Trophoblast cell (in vitro differentiated cells and primary cell): ENCODE measurements around the gene C11orf97.

Source experiments
- DNase-seq, 2 donors: peaks; one replicate each; pipeline ENCODE4 v3.0.0-alpha.2; 2016
- H2AFZ ChIP-seq: 2 replicates; pipeline ENCODE4 v1.6.1; 2013; ENCODE audit warnings: low read length, moderate library complexity, mild to moderate bottlenecking; ENCODE audit not compliant: insufficient read depth, poor library complexity
- H2AK5ac ChIP-seq: 2 replicates; pipeline ENCODE4 v1.6.1; 2013; ENCODE audit warnings: mild to moderate bottlenecking, low read length
- H2BK120ac ChIP-seq: 2 replicates; pipeline ENCODE4 v1.6.1; 2013; ENCODE audit warnings: low read length, mild to moderate bottlenecking, moderate library complexity; ENCODE audit not compliant: insufficient read depth, poor library complexity
- H2BK12ac ChIP-seq: 2 replicates; pipeline ENCODE4 v1.6.1; 2013; ENCODE audit warnings: mild to moderate bottlenecking, low read length, moderate library complexity
- H2BK5ac ChIP-seq: 2 replicates; pipeline ENCODE4 v1.6.1; 2013; ENCODE audit warnings: low read length, low read depth, moderate library complexity, mild to moderate bottlenecking; ENCODE audit not compliant: poor library complexity
- H3K14ac ChIP-seq: 2 replicates; pipeline ENCODE4 v1.6.1; 2013; ENCODE audit warnings: mild to moderate bottlenecking, low read length
- H3K18ac ChIP-seq: 2 replicates; pipeline ENCODE4 v1.6.1; 2013; ENCODE audit warnings: mild to moderate bottlenecking, low read length
- H3K23ac ChIP-seq: 2 replicates; pipeline ENCODE4 v1.6.1; 2013; ENCODE audit warnings: low read length
- H3K27ac ChIP-seq: 2 replicates; pipeline ENCODE4 v1.5.1; 2013; ENCODE audit warnings: low read depth, mild to moderate bottlenecking, inconsistent platforms, low read length, moderate library complexity
- H3K27me3 ChIP-seq: 2 replicates; pipeline ENCODE4 v1.6.1; 2013; ENCODE audit warnings: inconsistent platforms, mild to moderate bottlenecking, low read length, moderate library complexity; ENCODE audit not compliant: insufficient read depth
- H3K36me3 ChIP-seq, 2 experiments: 1 replicate in 1 of 2; 2 replicates in 1 of 2; pipeline ENCODE4 v1.6.1; 2013; ENCODE audit warnings: low read length in 2 of 2, mild to moderate bottlenecking in 2 of 2, moderate library complexity in 1 of 2; ENCODE audit not compliant: insufficient read depth in 2 of 2, control insufficient read depth in 1 of 2
- H3K4ac ChIP-seq: 2 replicates; pipeline ENCODE4 v1.6.1; 2013; ENCODE audit warnings: low read depth, mild to moderate bottlenecking, low read length, moderate library complexity
- H3K4me1 ChIP-seq, 2 experiments: 1 replicate in 1 of 2; 2 replicates in 1 of 2; pipeline ENCODE4 v1.6.1; 2013; ENCODE audit warnings: low read length in 2 of 2, mild to moderate bottlenecking in 2 of 2, moderate library complexity in 1 of 2; ENCODE audit not compliant: insufficient read depth in 2 of 2, control insufficient read depth in 1 of 2
- H3K4me2 ChIP-seq: 2 replicates; pipeline ENCODE4 v1.6.1; 2013; ENCODE audit warnings: inconsistent platforms, mild to moderate bottlenecking, low read length, moderate library complexity
- H3K4me3 ChIP-seq: 2 replicates; pipeline ENCODE4 v1.5.1; 2013; ENCODE audit warnings: mild to moderate bottlenecking, low read depth, low read length, inconsistent platforms
- H3K79me1 ChIP-seq: one replicate; pipeline ENCODE4 v1.6.1; 2013; ENCODE audit warnings: low read length
- H3K79me2 ChIP-seq: 2 replicates; pipeline ENCODE4 v1.6.1; 2013; ENCODE audit warnings: low read length, mild to moderate bottlenecking; ENCODE audit not compliant: control insufficient read depth, insufficient read depth, poor library complexity
- H3K9ac ChIP-seq: 2 replicates; pipeline ENCODE4 v1.6.1; 2013; ENCODE audit warnings: mild to moderate bottlenecking, low read length
- H3K9me3 ChIP-seq: 2 replicates; pipeline ENCODE4 v1.6.1; 2013; ENCODE audit warnings: low read depth, mild to moderate bottlenecking, control low read depth, inconsistent platforms, low read length; ENCODE audit not compliant: insufficient read depth
- H4K12ac ChIP-seq: 2 replicates; pipeline ENCODE4 v1.6.1; 2013; ENCODE audit warnings: low read depth, mild to moderate bottlenecking, low read length, moderate library complexity
- H4K8ac ChIP-seq: 2 replicates; pipeline ENCODE4 v1.6.1; 2013; ENCODE audit warnings: low read depth, mild to moderate bottlenecking, low read length, moderate library complexity
- H4K91ac ChIP-seq: one replicate; pipeline ENCODE4 v1.6.1; 2013; ENCODE audit warnings: low read depth, mild to moderate bottlenecking, low read length, moderate library complexity
- WGBS: extraction: QIAGEN DNeasy Blood & Tissue Kit; methylation state at CpG from one replicate; pipeline ENCODE4 v1.1.7; 2013; ENCODE audit warnings: missing lambda C conversion rate; ENCODE audit not compliant: insufficient read length, insufficient coverage; ENCODE audit errors: extremely low coverage; 5-methylcytosine and 5-hydroxymethylcytosine counted together

Gene C11orf97

GRCh38 chr11:94558468-94558867, 46.2 kb downstream of the C11orf97 start:
- Histone ChIP-seq H3K18ac (no peak overlapping the region), H3K4me2 (no peak overlapping the region), H3K14ac (no peak overlapping the region), H4K91ac (no peak overlapping the region), H3K27me3 (no peaks in the 10 kb centered on the region), H4K12ac (no peak overlapping the region), H3K4me1 (peaks cover 5% of the 10 kb centered on the region in 2 experiments), H3K9ac (no peak overlapping the region), H2BK12ac (no peak overlapping the region), H2BK120ac (no peak overlapping the region), H3K27ac (no peak overlapping the region), H2AK5ac (no peak overlapping the region), H3K23ac (no peak overlapping the region), H3K79me2 (no peaks in the 10 kb centered on the region), H2BK5ac (no peak overlapping the region), H3K36me3 (no peaks in the 10 kb centered on the region), H2AFZ (no peak overlapping the region), H4K8ac (no peak overlapping the region), H3K4ac (no peak overlapping the region), H3K4me3 (no peak overlapping the region), H3K79me1 (no peaks in the 10 kb centered on the region), H3K9me3 (no peaks in the 10 kb centered on the region)
- no CpG with 5 or more reads among the region's 1 CpG for WGBS
- DNase-seq: no peak

- Histone ChIP-seq H3K14ac (no peak overlapping the region), H3K27me3 (no peaks in the 10 kb centered on the region)
Measured at GRCh38 chr11:94558932-94559331, 46.7 kb downstream of the C11orf97 start.

GRCh38 chr11:94559361-94559760, 47.1 kb downstream of the C11orf97 start:
- Histone ChIP-seq H3K4me3 (no peak overlapping the region), H3K27me3 (no peaks in the 10 kb centered on the region), H3K79me1 (peaks cover 3% of the 10 kb centered on the region), H4K91ac (no peak overlapping the region), H3K9me3 (no peaks in the 10 kb centered on the region), H4K12ac (no peak overlapping the region), H2AFZ (no peak overlapping the region), H3K18ac (no peak overlapping the region), H3K9ac (no peak overlapping the region), H3K4me2 (no peak overlapping the region), H3K79me2 (no peaks in the 10 kb centered on the region), H3K14ac (no peak overlapping the region), H3K4ac (no peak overlapping the region), H2AK5ac (no peak overlapping the region), H2BK5ac (no peak overlapping the region), H3K27ac (no peak overlapping the region), H3K23ac (no peak overlapping the region), H2BK120ac (no peak overlapping the region), H2BK12ac (no peak overlapping the region), H4K8ac (no peak overlapping the region), H3K4me1 (peaks cover 9 to 10% of the 10 kb centered on the region in 2 experiments), H3K36me3 (no peaks in the 10 kb centered on the region)
- no peak for DNase-seq
- no CpG with 5 or more reads among the region's 2 CpGs for WGBS

More at GRCh38 chr11:94558932-94559331, 46.7 kb downstream of the C11orf97 start:
- H3K4me3 ChIP-seq: no peak overlapping the region
- no peak overlapping the region for H2BK120ac ChIP-seq
- H2AFZ ChIP-seq: no peak overlapping the region
- no peak overlapping the region for H4K12ac ChIP-seq
- H2AK5ac ChIP-seq: no peak overlapping the region
- no peak overlapping the region for H3K23ac ChIP-seq
- H3K9me3 ChIP-seq: no peaks in the 10 kb centered on the region
- no peak overlapping the region for H4K8ac ChIP-seq
- peaks cover 2% of the 10 kb centered on the region for H3K79me1 ChIP-seq
- no peak overlapping the region for H4K91ac ChIP-seq
- no peak overlapping the region for H3K9ac ChIP-seq
- WGBS: no CpG with 5 or more reads among the region's 4 CpGs
- H3K4ac ChIP-seq: no peak overlapping the region
- H3K36me3 ChIP-seq: no peaks in the 10 kb centered on the region
- H3K4me2 ChIP-seq: no peak overlapping the region
- H3K4me1 ChIP-seq: peaks cover 7% of the 10 kb centered on the region in 2 experiments
- no peak for DNase-seq
- H3K79me2 ChIP-seq: no peaks in the 10 kb centered on the region
- no peak overlapping the region for H2BK12ac ChIP-seq
- no peak overlapping the region for H3K27ac ChIP-seq
- H2BK5ac ChIP-seq: no peak overlapping the region
- H3K18ac ChIP-seq: no peak overlapping the region

GRCh38 chr11:94560834-94561233, 48.6 kb downstream of the C11orf97 start:
- peaks cover 3% of the 10 kb centered on the region for H3K79me1 ChIP-seq
- no peak overlapping the region for H3K18ac ChIP-seq
- H2BK5ac ChIP-seq: no peak overlapping the region
- no peak overlapping the region for H3K27ac ChIP-seq
- H3K14ac ChIP-seq: no peak overlapping the region
- no peak overlapping the region for H4K8ac ChIP-seq
- H2BK12ac ChIP-seq: no peak overlapping the region
- peaks cover 9 to 10% of the 10 kb centered on the region in 2 experiments for H3K4me1 ChIP-seq
- H3K23ac ChIP-seq: no peak overlapping the region
- no peak overlapping the region for H3K9ac ChIP-seq
- H3K36me3 ChIP-seq: no peaks in the 10 kb centered on the region
- no peak overlapping the region for H4K12ac ChIP-seq
- H3K27me3 ChIP-seq: no peaks in the 10 kb centered on the region
- H2AFZ ChIP-seq: no peak overlapping the region
- H2BK120ac ChIP-seq: no peak overlapping the region
- no peak overlapping the region for H3K4ac ChIP-seq
- no peak overlapping the region for H2AK5ac ChIP-seq
- no peaks in the 10 kb centered on the region for H3K9me3 ChIP-seq
- no peak overlapping the region for H4K91ac ChIP-seq
- DNase-seq: no peak
- H3K4me2 ChIP-seq: no peak overlapping the region
- H3K79me2 ChIP-seq: no peaks in the 10 kb centered on the region
- no peak overlapping the region for H3K4me3 ChIP-seq
- WGBS: no CpG with 5 or more reads among the region's 3 CpGs
